Stomach (tissue), 4 donors: ENCODE results near the gene HEATR5B.

Experiments
- EP300 ChIP-seq: sonication (generic); formaldehyde crosslinking; IDR thresholded peaks from one replicate; pipeline ENCODE4 v1.6.1; 2017; ENCODE audit warnings: antibody characterized with exemption
- POLR2AphosphoS5 ChIP-seq, 3 donors: sonication (generic); formaldehyde crosslinking; IDR thresholded peaks; one replicate each; pipeline ENCODE4 v1.6.1; 2016; ENCODE audit warnings: antibody characterized with exemption in 3 of 3
- TF ChIP-seq, protein P1 (sequence below), 7 experiments: fragments of 450-650 bp in 4 of 7; fragments of 200-600 bp in 3 of 7; sonication (generic) in 3 of 7; IDR thresholded peaks; one replicate each; pipeline ENCODE4 v1.5.1; 2016 to 2019; ENCODE audit warnings: antibody characterized with exemption in 7 of 7, control low read depth in 2 of 7, mild to moderate bottlenecking in 1 of 7

- no peak for TF ChIP-seq POLR2AphosphoS5 (IDR thresholded peaks at IDR 0.05)
- TF ChIP-seq, protein P1, sequence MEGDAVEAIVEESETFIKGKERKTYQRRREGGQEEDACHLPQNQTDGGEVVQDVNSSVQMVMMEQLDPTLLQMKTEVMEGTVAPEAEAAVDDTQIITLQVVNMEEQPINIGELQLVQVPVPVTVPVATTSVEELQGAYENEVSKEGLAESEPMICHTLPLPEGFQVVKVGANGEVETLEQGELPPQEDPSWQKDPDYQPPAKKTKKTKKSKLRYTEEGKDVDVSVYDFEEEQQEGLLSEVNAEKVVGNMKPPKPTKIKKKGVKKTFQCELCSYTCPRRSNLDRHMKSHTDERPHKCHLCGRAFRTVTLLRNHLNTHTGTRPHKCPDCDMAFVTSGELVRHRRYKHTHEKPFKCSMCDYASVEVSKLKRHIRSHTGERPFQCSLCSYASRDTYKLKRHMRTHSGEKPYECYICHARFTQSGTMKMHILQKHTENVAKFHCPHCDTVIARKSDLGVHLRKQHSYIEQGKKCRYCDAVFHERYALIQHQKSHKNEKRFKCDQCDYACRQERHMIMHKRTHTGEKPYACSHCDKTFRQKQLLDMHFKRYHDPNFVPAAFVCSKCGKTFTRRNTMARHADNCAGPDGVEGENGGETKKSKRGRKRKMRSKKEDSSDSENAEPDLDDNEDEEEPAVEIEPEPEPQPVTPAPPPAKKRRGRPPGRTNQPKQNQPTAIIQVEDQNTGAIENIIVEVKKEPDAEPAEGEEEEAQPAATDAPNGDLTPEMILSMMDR (IDR thresholded peaks at IDR 0.05) = no peak
- no peak for TF ChIP-seq EP300
These were observed 112.2 kb downstream of the HEATR5B start for GRCh38 chr2:36971990-36972389.
